Mesendoderm (in vitro differentiated cells): ENCODE results near the gene SLC26A6. TPM values are rescaled to one million over a fixed set of nuclear protein-coding genes. Genes with fewer than 3 reads are reported as not detected.

Experiments used
- DNase-seq: peaks from one replicate; pipeline ENCODE4 v3.0.0; 2013
- H2AK5ac ChIP-seq: 2 replicates; pipeline ENCODE4 v1.6.1; 2013; ENCODE audit warnings: low read length, inconsistent platforms
- H2BK120ac ChIP-seq: 2 replicates; pipeline ENCODE4 v1.6.1; 2013; ENCODE audit warnings: low read depth, mild to moderate bottlenecking, low read length, moderate library complexity, mixed read lengths
- H2BK15ac ChIP-seq: replicated peaks from 2 replicates; pipeline ENCODE4 v1.6.1; 2013; ENCODE audit warnings: low read depth, mild to moderate bottlenecking, moderate library complexity
- H2BK5ac ChIP-seq: 2 replicates; pipeline ENCODE4 v1.6.1; 2013; ENCODE audit warnings: low read length, inconsistent platforms
- H3K18ac ChIP-seq: 2 replicates; pipeline ENCODE4 v1.6.1; 2013; ENCODE audit warnings: mild to moderate bottlenecking, low read length, mixed read lengths
- H3K23ac ChIP-seq: one replicate; pipeline ENCODE4 v1.6.1; 2013; ENCODE audit warnings: low read length
- H3K27ac ChIP-seq: 2 replicates; pipeline ENCODE4 v1.5.1; 2013; ENCODE audit warnings: low read depth, mild to moderate bottlenecking, inconsistent platforms, low read length, moderate library complexity
- H3K27me3 ChIP-seq: 2 replicates; pipeline ENCODE4 v1.6.1; 2013; ENCODE audit warnings: low read length, control low read depth, mild to moderate bottlenecking, inconsistent platforms; ENCODE audit not compliant: insufficient read depth, poor library complexity
- H3K36me3 ChIP-seq: 2 replicates; pipeline ENCODE4 v1.6.1; 2013; ENCODE audit warnings: low read length, inconsistent platforms; ENCODE audit not compliant: control insufficient read depth, insufficient read depth
- H3K4ac ChIP-seq: one replicate; pipeline ENCODE4 v1.6.1; 2013; ENCODE audit warnings: low read depth, mild to moderate bottlenecking, low read length, moderate library complexity
- H3K4me1 ChIP-seq: 2 replicates; pipeline ENCODE4 v1.6.1; 2013; ENCODE audit warnings: low read depth, low read length, inconsistent platforms; ENCODE audit not compliant: control insufficient read depth
- H3K4me2 ChIP-seq: 2 replicates; pipeline ENCODE4 v1.6.1; 2013; ENCODE audit warnings: low read length
- H3K4me3 ChIP-seq: 2 replicates; pipeline ENCODE4 v1.5.1; 2013; ENCODE audit warnings: mild to moderate bottlenecking, low read length
- H3K56ac ChIP-seq: one replicate; pipeline ENCODE4 v1.6.1; 2013; ENCODE audit warnings: low read length
- H3K79me1 ChIP-seq: 2 replicates; pipeline ENCODE4 v1.6.1; 2013; ENCODE audit warnings: low read length, inconsistent platforms
- H3K79me2 ChIP-seq: 2 replicates; pipeline ENCODE4 v1.6.1; 2013; ENCODE audit warnings: mild to moderate bottlenecking, low read length; ENCODE audit not compliant: control insufficient read depth, insufficient read depth
- H3K9ac ChIP-seq: 2 replicates; pipeline ENCODE4 v1.6.1; 2013; ENCODE audit warnings: low read length, inconsistent platforms
- H4K5ac ChIP-seq: one replicate; pipeline ENCODE4 v1.6.1; 2013; ENCODE audit warnings: low read length
- H4K8ac ChIP-seq: one replicate; pipeline ENCODE4 v1.6.1; 2013; ENCODE audit warnings: low read depth, mild to moderate bottlenecking, control low read depth, low read length, moderate library complexity
- WGBS: extraction: QIAGEN DNeasy Blood & Tissue Kit; methylation state at CpG from one replicate; pipeline ENCODE4 v1.1.7; 2013; ENCODE audit warnings: low lambda C conversion rate, missing lambda C conversion rate; ENCODE audit not compliant: insufficient coverage; ENCODE audit errors: extremely low coverage; 5-methylcytosine and 5-hydroxymethylcytosine counted together
- polyA plus RNA-seq, 2 experiments: library from polyadenylated mRNA; stranded (reverse); fragments of 200-250 nt; gene quantifications; one replicate each; pipeline ENCODE4 v1.2.3, GENCODE V29; 2013

SLC26A6 gene, protein sequence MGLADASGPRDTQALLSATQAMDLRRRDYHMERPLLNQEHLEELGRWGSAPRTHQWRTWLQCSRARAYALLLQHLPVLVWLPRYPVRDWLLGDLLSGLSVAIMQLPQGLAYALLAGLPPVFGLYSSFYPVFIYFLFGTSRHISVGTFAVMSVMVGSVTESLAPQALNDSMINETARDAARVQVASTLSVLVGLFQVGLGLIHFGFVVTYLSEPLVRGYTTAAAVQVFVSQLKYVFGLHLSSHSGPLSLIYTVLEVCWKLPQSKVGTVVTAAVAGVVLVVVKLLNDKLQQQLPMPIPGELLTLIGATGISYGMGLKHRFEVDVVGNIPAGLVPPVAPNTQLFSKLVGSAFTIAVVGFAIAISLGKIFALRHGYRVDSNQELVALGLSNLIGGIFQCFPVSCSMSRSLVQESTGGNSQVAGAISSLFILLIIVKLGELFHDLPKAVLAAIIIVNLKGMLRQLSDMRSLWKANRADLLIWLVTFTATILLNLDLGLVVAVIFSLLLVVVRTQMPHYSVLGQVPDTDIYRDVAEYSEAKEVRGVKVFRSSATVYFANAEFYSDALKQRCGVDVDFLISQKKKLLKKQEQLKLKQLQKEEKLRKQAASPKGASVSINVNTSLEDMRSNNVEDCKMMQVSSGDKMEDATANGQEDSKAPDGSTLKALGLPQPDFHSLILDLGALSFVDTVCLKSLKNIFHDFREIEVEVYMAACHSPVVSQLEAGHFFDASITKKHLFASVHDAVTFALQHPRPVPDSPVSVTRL
- polyA plus RNA-seq (2013, experiment 1 of 2), result 17.6 TPM
- polyA plus RNA-seq (2013, experiment 2 of 2), result 18.6 TPM

DNA sequence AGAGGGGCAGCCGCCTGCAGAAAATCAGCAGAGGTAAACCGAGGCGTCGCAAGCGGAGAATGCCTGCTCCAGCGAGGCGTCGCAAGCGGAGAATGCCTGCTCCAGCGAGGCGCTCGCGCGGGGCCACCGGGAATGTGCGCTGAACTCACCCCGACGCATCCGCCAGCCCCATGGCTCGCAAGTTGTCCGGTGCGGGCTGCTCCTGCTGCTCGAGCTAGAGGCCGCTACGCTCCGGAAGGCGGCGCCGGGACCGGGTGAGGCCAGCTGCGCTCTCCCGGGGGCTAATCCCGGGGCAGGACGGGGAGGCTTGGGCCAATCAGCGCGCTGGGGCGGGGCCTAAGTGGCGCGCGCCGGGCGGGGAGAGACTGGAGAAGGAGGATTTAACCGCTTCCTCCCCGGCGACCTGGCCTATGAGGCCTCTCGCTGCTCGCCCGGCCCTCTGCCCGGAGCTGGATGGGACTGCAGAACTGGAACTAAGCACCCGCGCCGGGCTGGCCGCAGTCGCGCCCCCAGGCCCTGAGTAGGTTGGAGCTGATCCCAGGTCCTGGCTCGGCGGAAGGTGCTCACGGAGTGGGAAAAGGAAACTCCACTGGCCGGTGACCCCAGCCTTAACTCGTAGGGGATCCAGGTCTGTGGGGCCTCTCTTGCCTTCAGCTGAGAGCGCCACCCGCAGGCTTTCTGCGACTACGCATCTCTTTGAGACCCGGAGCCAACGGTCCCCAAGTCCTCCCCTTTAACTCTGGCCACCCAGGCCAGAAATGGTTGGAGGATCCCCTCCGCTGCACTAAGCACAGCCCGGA is at the start of gene SLC26A6:
Gene SLC26A6, minus strand, starts transcription at position 240 of the 800 bp plus-strand sequence. Its CDS starts 68 bp downstream, at position 172.
- DNase-seq, result peak; percentile 99
- Histone ChIP-seq H3K79me1 (peaks cover 5% of the 10 kb centered on the region), H3K79me2 (peaks cover 3% of the 10 kb centered on the region), H3K23ac (peak within 1 kb of the TSS; percentile 85), H4K5ac (peak within 1 kb of the TSS; percentile 40), H3K4ac (peak within 1 kb of the TSS; percentile 70), H3K4me2 (peak within 1 kb of the TSS; percentile 97), H2BK15ac (no peak within 1 kb of the TSS), H3K4me3 (peak within 1 kb of the TSS; percentile 90), H3K27ac (peak within 1 kb of the TSS; percentile 93), H3K56ac (peak within 1 kb of the TSS; percentile 97), H3K9ac (peak within 1 kb of the TSS; percentile 98), H3K27me3 (no peaks in the 10 kb centered on the region), H3K18ac (peak within 1 kb of the TSS; percentile 85), H2AK5ac (no peak within 1 kb of the TSS), H4K8ac (no peak within 1 kb of the TSS), H2BK5ac (peak within 1 kb of the TSS; percentile 79), H3K36me3 (no peaks in the 10 kb centered on the region), H2BK120ac (no peak within 1 kb of the TSS), H3K4me1 (peaks cover 14% of the 10 kb centered on the region)
- WGBS, result no CpG with 5 or more reads among the region's 68 CpGs

DNA sequence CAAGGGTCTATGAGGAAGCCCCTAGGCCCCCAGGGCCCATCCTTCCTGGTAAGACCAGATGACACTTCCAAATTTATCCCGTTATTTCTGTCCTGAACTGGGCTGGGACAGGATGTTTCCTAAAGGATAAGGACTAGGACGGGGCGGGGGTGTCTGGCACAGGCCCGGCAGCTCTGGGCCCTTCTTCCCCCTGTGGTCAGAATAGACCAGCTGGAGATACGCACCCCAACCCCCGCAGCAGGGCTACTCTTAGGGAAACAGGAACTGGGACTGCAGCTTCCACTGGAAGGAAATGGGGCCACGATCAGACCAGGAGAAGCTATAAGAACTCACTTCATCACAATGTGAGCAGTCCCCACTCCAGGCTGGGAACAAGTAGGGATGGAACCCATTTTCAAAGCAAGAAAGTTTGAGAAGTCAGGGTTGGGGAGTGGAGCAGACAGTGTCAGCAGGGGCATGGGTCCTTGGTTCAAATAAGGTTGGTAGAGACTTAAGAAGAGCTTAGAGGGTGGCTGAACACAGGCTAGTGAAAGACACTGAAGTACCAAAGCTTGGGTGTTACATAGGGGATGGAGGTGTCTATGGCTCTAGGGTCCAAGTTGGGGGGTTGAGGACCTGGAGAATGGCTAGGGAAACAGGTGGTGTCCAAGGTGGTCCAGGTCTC is 49.4 kb upstream of the SLC26A6 start:
- peak overlapping the region; percentile 42 for H3K4me2 ChIP-seq
- no peak overlapping the region for H2BK15ac ChIP-seq
- H4K8ac ChIP-seq, result no peak overlapping the region
- H2BK5ac ChIP-seq, result no peak overlapping the region
- H3K23ac ChIP-seq, result no peak overlapping the region
- no peak overlapping the region for H3K4me3 ChIP-seq
- peaks cover 11% of the 10 kb centered on the region for H3K79me1 ChIP-seq
- no peaks in the 10 kb centered on the region for H3K27me3 ChIP-seq
- no peak overlapping the region for H2AK5ac ChIP-seq
- no peak overlapping the region for H3K27ac ChIP-seq
- H3K18ac ChIP-seq, result no peak overlapping the region
- H3K9ac ChIP-seq, result peak overlapping the region; percentile 62
- peaks cover 18% of the 10 kb centered on the region for H3K36me3 ChIP-seq
- H3K4me1 ChIP-seq, result peaks cover 2% of the 10 kb centered on the region
- H3K79me2 ChIP-seq, result peaks cover 2% of the 10 kb centered on the region
- no peak for DNase-seq
- H3K4ac ChIP-seq, result no peak overlapping the region
- peak overlapping the region; percentile 68 for H3K56ac ChIP-seq
- no peak overlapping the region for H4K5ac ChIP-seq
- WGBS, result no CpG with 5 or more reads among the region's 7 CpGs
- H2BK120ac ChIP-seq, result no peak overlapping the region

DNA sequence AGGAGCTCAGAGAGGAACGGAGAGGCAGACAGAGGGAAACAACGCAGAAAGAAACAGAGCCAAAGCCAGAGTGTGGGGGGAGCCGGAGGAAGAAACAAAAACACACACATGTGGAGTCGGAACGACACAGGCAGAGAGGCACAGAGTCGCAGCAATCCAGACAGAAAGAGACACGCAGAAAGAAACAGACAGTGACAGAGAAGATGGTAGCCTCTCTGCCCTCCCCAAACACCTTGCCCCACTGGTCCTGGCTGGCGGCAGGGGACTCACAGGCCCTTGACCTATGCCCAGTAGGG is 48.7 kb upstream of the SLC26A6 start:
- Histone ChIP-seq H3K27ac (no peak overlapping the region), H4K5ac (no peak overlapping the region), H2BK15ac (no peak overlapping the region), H4K8ac (no peak overlapping the region), H3K4me3 (no peak overlapping the region), H3K4ac (no peak overlapping the region), H2AK5ac (no peak overlapping the region), H3K9ac (peak overlapping the region; percentile 34), H3K36me3 (peaks cover 15% of the 10 kb centered on the region), H3K56ac (peak overlapping the region; percentile 18), H3K79me2 (peaks cover 2% of the 10 kb centered on the region), H3K18ac (no peak overlapping the region), H3K27me3 (no peaks in the 10 kb centered on the region), H3K4me1 (peaks cover 2% of the 10 kb centered on the region), H3K79me1 (peaks cover 8% of the 10 kb centered on the region), H3K4me2 (peak overlapping the region; percentile 42), H2BK5ac (no peak overlapping the region), H2BK120ac (no peak overlapping the region), H3K23ac (no peak overlapping the region)
- no CpG with 5 or more reads among the region's 8 CpGs for WGBS
- DNase-seq, result no peak

DNA sequence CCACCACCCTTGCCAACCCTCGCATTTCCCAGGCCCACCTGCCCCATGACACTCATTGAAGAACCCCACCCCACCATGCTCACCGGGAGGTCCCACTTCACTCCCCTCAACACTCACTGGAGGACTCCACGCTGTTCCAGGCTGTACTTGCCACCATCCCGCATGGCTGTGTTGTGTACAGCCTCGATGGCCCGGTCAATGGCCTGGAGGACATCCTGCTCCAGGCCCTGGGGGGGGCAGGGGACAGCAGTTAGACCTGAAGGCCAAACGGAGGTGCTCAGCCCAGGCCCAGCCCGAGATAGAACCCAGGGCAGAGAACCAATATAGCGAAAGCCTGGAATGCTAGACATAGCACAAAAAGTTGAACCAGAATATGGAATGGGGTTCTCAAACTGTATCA is 47.5 kb upstream of the SLC26A6 start:
- Histone ChIP-seq H2BK15ac (no peak overlapping the region), H3K79me1 (peaks cover 8% of the 10 kb centered on the region), H3K4me2 (no peak overlapping the region), H3K9ac (no peak overlapping the region), H3K36me3 (peaks cover 13% of the 10 kb centered on the region), H3K4ac (no peak overlapping the region), H2AK5ac (no peak overlapping the region), H3K18ac (no peak overlapping the region), H3K27ac (no peak overlapping the region), H3K27me3 (no peaks in the 10 kb centered on the region), H3K23ac (no peak overlapping the region), H2BK120ac (no peak overlapping the region), H4K5ac (no peak overlapping the region), H3K56ac (no peak overlapping the region), H2BK5ac (no peak overlapping the region), H3K4me1 (peaks cover 2% of the 10 kb centered on the region), H4K8ac (no peak overlapping the region), H3K4me3 (no peak overlapping the region), H3K79me2 (peaks cover 2% of the 10 kb centered on the region)
- WGBS, result no CpG with 5 or more reads among the region's 9 CpGs
- no peak for DNase-seq

DNA sequence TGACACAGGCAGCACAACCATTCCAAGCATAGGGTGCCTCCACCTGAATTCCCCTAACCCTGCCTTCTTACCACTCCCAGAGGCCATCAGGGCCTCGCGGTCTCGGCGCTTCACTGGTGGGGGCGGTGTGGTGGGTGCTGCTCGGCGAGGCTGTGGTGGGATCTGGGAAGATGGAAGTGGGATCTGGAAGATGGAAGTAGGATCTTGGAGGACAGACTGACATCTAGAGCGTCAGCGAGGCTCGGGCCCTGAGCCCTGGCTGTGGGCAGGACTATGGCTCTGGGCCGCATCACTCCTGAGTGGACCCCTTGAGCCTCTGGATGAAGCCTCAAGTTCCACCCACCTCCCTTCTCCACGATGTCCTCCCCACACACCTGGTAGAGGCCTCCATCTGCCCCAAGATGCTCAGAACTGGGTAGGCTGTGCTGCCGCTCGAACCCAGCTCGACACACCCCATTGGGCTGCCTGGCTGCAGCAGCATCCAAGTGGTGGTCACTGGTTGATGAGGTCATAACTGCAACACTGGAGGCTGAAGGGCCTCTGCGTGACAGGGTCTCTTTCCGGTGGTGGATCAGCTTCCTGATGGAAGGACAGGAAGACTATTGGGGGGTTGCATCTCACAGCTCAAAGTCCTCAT is 46.8 kb upstream of the SLC26A6 start:
- H3K79me1 ChIP-seq, result peaks cover 8% of the 10 kb centered on the region
- H4K8ac ChIP-seq, result no peak overlapping the region
- H3K27me3 ChIP-seq, result no peaks in the 10 kb centered on the region
- no peak overlapping the region for H3K23ac ChIP-seq
- H2BK5ac ChIP-seq, result no peak overlapping the region
- H3K18ac ChIP-seq, result no peak overlapping the region
- H3K4me1 ChIP-seq, result peaks cover 2% of the 10 kb centered on the region
- H4K5ac ChIP-seq, result no peak overlapping the region
- no peak overlapping the region for H3K4ac ChIP-seq
- H3K27ac ChIP-seq, result no peak overlapping the region
- no peak overlapping the region for H2AK5ac ChIP-seq
- H3K9ac ChIP-seq, result no peak overlapping the region
- H2BK15ac ChIP-seq, result no peak overlapping the region
- H3K79me2 ChIP-seq, result peaks cover 2% of the 10 kb centered on the region
- no peak for DNase-seq
- no CpG with 5 or more reads among the region's 17 CpGs for WGBS
- peaks cover 12% of the 10 kb centered on the region for H3K36me3 ChIP-seq
- no peak overlapping the region for H2BK120ac ChIP-seq
- H3K4me2 ChIP-seq, result no peak overlapping the region
- H3K4me3 ChIP-seq, result no peak overlapping the region
- no peak overlapping the region for H3K56ac ChIP-seq
